Hematopoietic multipotent progenitor cell (in vitro differentiated cells): ENCODE measurements around the gene APOA4. TPM values are rescaled to one million over a fixed set of nuclear protein-coding genes. Genes with fewer than 3 reads are reported as not detected.

ENCODE experiments used
- DNase-seq, 3 donors: peaks; one replicate each; pipeline ENCODE4 v3.0.0-alpha.2; 2011 to 2015; ENCODE audit warnings: low read depth in 2 of 3, low spot score in 2 of 3
- total RNA-seq: library from RNA; depleted of rRNA; stranded (reverse); fragments of >200 nt; gene quantifications from one replicate; pipeline ENCODE4 v1.2.3, GENCODE V29; 2012

Gene APOA4
- total RNA-seq, 1 donor, result not detected

DNA sequence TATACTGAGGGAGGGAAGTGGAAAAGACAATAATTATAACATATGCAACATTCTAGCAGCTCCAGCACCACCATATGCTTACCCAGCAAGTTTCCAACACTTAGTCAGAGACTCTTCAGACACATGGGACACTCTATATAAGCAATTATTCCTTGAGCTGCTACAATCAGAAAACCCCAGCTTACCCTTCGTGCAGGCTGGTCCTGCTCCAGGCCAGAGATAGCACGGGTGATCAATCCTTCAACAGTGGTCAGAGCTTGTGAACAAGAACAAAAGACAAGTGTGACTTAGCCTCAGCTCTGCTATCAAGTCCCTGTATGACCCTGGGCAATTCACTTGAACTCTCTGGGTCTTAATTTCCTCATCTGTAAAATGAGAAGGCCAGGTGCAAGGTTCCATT, 36.8 kb downstream of the APOA4 start:
- no peak for DNase-seq

DNA sequence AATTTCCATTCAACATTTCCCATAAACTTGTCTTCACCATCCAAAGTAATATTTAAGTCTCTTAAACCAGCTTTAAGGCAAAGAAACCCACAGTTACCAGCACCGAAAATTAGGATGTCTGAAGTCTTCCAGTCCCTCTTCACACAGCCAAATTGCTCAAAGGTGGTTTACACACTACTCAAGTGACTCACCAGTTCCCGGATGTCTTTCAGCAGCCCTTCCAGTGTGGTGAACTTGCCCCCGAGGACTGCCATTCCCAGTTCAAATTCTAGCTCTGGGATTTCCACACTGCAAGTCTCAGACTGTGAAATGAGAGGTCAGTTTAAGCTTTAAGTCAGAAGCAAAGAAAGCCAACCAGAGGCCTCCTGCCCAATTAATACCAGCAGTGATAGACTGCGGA, 40.4 kb downstream of the APOA4 start:
- DNase-seq, result no peak

GRCh38 chr11:116778556-116778955, 44.5 kb downstream of the APOA4 start:
- no peak for DNase-seq

GRCh38 chr11:116777056-116777455, 46.0 kb downstream of the APOA4 start:
- DNase-seq, result no peak

DNA sequence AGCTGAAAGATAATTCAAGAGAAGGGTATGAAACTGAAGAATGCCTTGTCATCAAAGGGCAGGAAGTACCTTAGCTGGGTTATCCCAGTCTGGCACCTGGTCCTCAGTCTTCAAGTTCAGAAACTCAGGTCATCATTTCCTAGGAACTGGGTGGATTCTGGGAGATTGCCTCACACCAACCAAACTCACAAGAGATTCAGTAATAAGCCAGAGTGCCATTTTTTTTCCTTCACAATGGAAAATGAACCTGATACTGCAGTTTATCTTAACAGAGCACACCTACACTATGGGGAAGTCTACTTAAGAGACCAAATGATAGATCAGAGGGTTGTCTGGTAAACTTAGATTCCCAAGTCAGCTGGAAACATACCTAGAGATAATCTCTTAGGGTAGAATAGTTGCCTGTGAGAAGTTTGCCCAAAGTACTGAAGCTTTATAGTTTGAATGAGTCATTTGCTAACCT, 46.6 kb downstream of the APOA4 start:
- no peak for DNase-seq

- no peak for DNase-seq
Measured at GRCh38 chr11:116775975-116776374, 47.1 kb downstream of the APOA4 start.

GRCh38 chr11:116774661-116775060, 48.4 kb downstream of the APOA4 start:
- no peak for DNase-seq

- peak in 1 of 3 donors; percentile 15 for DNase-seq
Measured at GRCh38 chr11:116773203-116774097, 49.7 kb downstream of the APOA4 start.

DNA sequence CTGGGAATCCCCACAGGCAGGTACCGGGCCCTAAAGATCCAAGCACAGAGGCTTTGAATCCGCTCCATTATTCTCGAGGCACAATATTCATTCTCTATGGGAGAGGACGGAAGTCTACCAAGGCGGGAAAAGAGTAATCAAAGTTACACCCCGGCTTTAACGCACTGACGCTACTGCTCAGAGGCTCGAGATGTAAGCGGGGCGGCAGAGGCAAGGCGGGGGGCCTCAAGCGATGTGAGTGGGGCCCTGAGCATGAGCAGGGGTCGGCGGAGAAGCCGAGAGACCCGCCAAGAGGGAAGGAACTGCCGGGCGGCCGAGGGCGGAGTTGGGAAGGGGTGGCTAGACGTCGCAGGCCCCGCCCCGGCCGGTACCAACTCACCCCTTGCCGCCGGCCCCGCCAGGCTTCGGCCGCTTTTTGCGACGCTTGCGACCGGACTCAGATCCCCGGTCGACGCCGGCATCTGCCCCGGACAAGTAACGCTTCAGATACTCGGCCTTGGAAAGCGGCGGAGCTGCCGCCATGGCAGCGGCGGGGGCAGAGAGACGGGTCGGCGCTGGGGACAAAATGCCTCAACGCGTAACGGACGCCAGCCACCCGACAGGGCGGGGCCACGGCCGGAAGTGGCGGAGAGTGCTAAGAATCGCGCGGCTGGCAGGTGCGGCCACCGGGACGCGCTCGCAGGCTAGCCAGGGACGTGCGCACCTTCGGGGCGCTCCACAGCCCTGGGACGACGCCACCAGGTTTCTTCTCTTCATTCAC, 50.5 kb downstream of the APOA4 start, which contains the start of gene BUD13:
Gene BUD13, minus strand, starts transcription at position 545 of the 760 bp plus-strand sequence. Its CDS starts 23 bp downstream, at position 522.
- DNase-seq, result peak; percentile 82 to 91 (median 87)

- no peak for DNase-seq
Measured at GRCh38 chr11:116771935-116772334, 51.2 kb downstream of the APOA4 start.

Other genes starting within 250 kb of the APOA4 start
- gene BUD13, start 50.3 kb downstream of the APOA4 start, total RNA-seq, result 12.1 TPM
- 20.2 TPM for gene ZPR1, start 35.3 kb downstream of the APOA4 start, total RNA-seq
- gene APOA5, start 31.4 kb downstream of the APOA4 start, total RNA-seq, result not detected
- gene APOC3, start 6.6 kb upstream of the APOA4 start, total RNA-seq, result not detected
- 0.54 TPM for gene APOA1, start 14.3 kb upstream of the APOA4 start, total RNA-seq